Breast epithelium (tissue), 3 donors: ENCODE data around the gene CUTC.

Experiments used
- CTCF ChIP-seq, 3 donors: fragments of 450-650 bp; IDR thresholded peaks; one replicate each; pipeline ENCODE4 v1.5.1; 2016 to 2017; ENCODE audit warnings: antibody characterized with exemption in 3 of 3, mild to moderate bottlenecking in 3 of 3, moderate library complexity in 3 of 3
- POLR2A ChIP-seq: fragments of 450-650 bp; IDR thresholded peaks from one replicate; pipeline ENCODE4 v1.6.1; 2016; ENCODE audit warnings: antibody characterized with exemption, mild to moderate bottlenecking, moderate library complexity

GRCh38 chr10:99732033-99732842 is at the start of gene CUTC, which contains the start of gene COX15:
- peak; percentile 65 for TF ChIP-seq POLR2A
- TF ChIP-seq CTCF (IDR thresholded peaks at IDR 0.05): peak; percentile 46 to 60 (median 58)
